Mesendoderm (in vitro differentiated cells): Measurements from ENCODE around the gene SPTB.

Experiments used
- DNase-seq: peaks from one replicate; pipeline ENCODE4 v3.0.0; 2013
- H2AK5ac ChIP-seq: 2 replicates; pipeline ENCODE4 v1.6.1; 2013; ENCODE audit warnings: low read length, inconsistent platforms
- H2BK120ac ChIP-seq: 2 replicates; pipeline ENCODE4 v1.6.1; 2013; ENCODE audit warnings: low read depth, mild to moderate bottlenecking, low read length, moderate library complexity, mixed read lengths
- H2BK15ac ChIP-seq: replicated peaks from 2 replicates; pipeline ENCODE4 v1.6.1; 2013; ENCODE audit warnings: low read depth, mild to moderate bottlenecking, moderate library complexity
- H2BK5ac ChIP-seq: 2 replicates; pipeline ENCODE4 v1.6.1; 2013; ENCODE audit warnings: low read length, inconsistent platforms
- H3K18ac ChIP-seq: 2 replicates; pipeline ENCODE4 v1.6.1; 2013; ENCODE audit warnings: mild to moderate bottlenecking, low read length, mixed read lengths
- H3K23ac ChIP-seq: one replicate; pipeline ENCODE4 v1.6.1; 2013; ENCODE audit warnings: low read length
- H3K27ac ChIP-seq: 2 replicates; pipeline ENCODE4 v1.5.1; 2013; ENCODE audit warnings: low read depth, mild to moderate bottlenecking, inconsistent platforms, low read length, moderate library complexity
- H3K27me3 ChIP-seq: 2 replicates; pipeline ENCODE4 v1.6.1; 2013; ENCODE audit warnings: low read length, control low read depth, mild to moderate bottlenecking, inconsistent platforms; ENCODE audit not compliant: insufficient read depth, poor library complexity
- H3K36me3 ChIP-seq: 2 replicates; pipeline ENCODE4 v1.6.1; 2013; ENCODE audit warnings: low read length, inconsistent platforms; ENCODE audit not compliant: control insufficient read depth, insufficient read depth
- H3K4ac ChIP-seq: one replicate; pipeline ENCODE4 v1.6.1; 2013; ENCODE audit warnings: low read depth, mild to moderate bottlenecking, low read length, moderate library complexity
- H3K4me1 ChIP-seq: 2 replicates; pipeline ENCODE4 v1.6.1; 2013; ENCODE audit warnings: low read depth, low read length, inconsistent platforms; ENCODE audit not compliant: control insufficient read depth
- H3K4me2 ChIP-seq: 2 replicates; pipeline ENCODE4 v1.6.1; 2013; ENCODE audit warnings: low read length
- H3K4me3 ChIP-seq: 2 replicates; pipeline ENCODE4 v1.5.1; 2013; ENCODE audit warnings: mild to moderate bottlenecking, low read length
- H3K56ac ChIP-seq: one replicate; pipeline ENCODE4 v1.6.1; 2013; ENCODE audit warnings: low read length
- H3K79me1 ChIP-seq: 2 replicates; pipeline ENCODE4 v1.6.1; 2013; ENCODE audit warnings: low read length, inconsistent platforms
- H3K79me2 ChIP-seq: 2 replicates; pipeline ENCODE4 v1.6.1; 2013; ENCODE audit warnings: mild to moderate bottlenecking, low read length; ENCODE audit not compliant: control insufficient read depth, insufficient read depth
- H3K9ac ChIP-seq: 2 replicates; pipeline ENCODE4 v1.6.1; 2013; ENCODE audit warnings: low read length, inconsistent platforms
- H4K5ac ChIP-seq: one replicate; pipeline ENCODE4 v1.6.1; 2013; ENCODE audit warnings: low read length
- H4K8ac ChIP-seq: one replicate; pipeline ENCODE4 v1.6.1; 2013; ENCODE audit warnings: low read depth, mild to moderate bottlenecking, control low read depth, low read length, moderate library complexity
- WGBS: extraction: QIAGEN DNeasy Blood & Tissue Kit; methylation state at CpG from one replicate; pipeline ENCODE4 v1.1.7; 2013; ENCODE audit warnings: low lambda C conversion rate, missing lambda C conversion rate; ENCODE audit not compliant: insufficient coverage; ENCODE audit errors: extremely low coverage; 5-methylcytosine and 5-hydroxymethylcytosine counted together

The SPTB gene

GRCh38 chr14:64705381-64706118, 174.2 kb downstream of the SPTB start:
- DNase-seq = peak; percentile 46
- H3K4me1 ChIP-seq = peaks cover 32% of the 10 kb centered on the region

GRCh38 chr14:64704743-64705380, 174.8 kb downstream of the SPTB start:
- peak overlapping the region; percentile 60 for H3K4me2 ChIP-seq
- H4K8ac ChIP-seq = no peak overlapping the region
- H3K9ac ChIP-seq = peak overlapping the region; percentile 89
- peak overlapping the region; percentile 76 for H3K4me3 ChIP-seq
- H3K79me1 ChIP-seq = peaks cover 11% of the 10 kb centered on the region
- H2BK15ac ChIP-seq = no peak overlapping the region
- H3K27me3 ChIP-seq = no peaks in the 10 kb centered on the region
- peak overlapping the region; percentile 74 for H2BK5ac ChIP-seq
- peak; percentile 39 for DNase-seq
- WGBS = no CpG with 5 or more reads among the region's 51 CpGs
- peak overlapping the region; percentile 87 for H3K27ac ChIP-seq
- H3K4ac ChIP-seq = peak overlapping the region; percentile 77
- peaks cover 32% of the 10 kb centered on the region for H3K4me1 ChIP-seq
- no peak overlapping the region for H4K5ac ChIP-seq
- H2BK120ac ChIP-seq = peak overlapping the region; percentile 50
- peak overlapping the region; percentile 95 for H3K18ac ChIP-seq
- peak overlapping the region; percentile 75 for H3K23ac ChIP-seq
- H3K79me2 ChIP-seq = peaks cover 28% of the 10 kb centered on the region
- H2AK5ac ChIP-seq = no peak overlapping the region
- peak overlapping the region; percentile 94 for H3K56ac ChIP-seq
- no peaks in the 10 kb centered on the region for H3K36me3 ChIP-seq

More at GRCh38 chr14:64705381-64706118, 174.2 kb downstream of the SPTB start:
- Histone ChIP-seq H3K23ac (no peak overlapping the region), H4K8ac (no peak overlapping the region), H3K79me1 (peaks cover 11% of the 10 kb centered on the region), H3K9ac (peak overlapping the region; percentile 89), H2AK5ac (no peak overlapping the region), H3K27ac (no peak overlapping the region), H3K18ac (peak overlapping the region; percentile 95), H3K27me3 (no peaks in the 10 kb centered on the region), H3K56ac (peak overlapping the region; percentile 94), H2BK120ac (no peak overlapping the region), H3K79me2 (peaks cover 32% of the 10 kb centered on the region), H3K4me3 (peak overlapping the region; percentile 76), H3K36me3 (no peaks in the 10 kb centered on the region), H2BK15ac (peak overlapping the region; percentile 10), H3K4ac (no peak overlapping the region), H3K4me2 (peak overlapping the region; percentile 60), H4K5ac (no peak overlapping the region), H2BK5ac (no peak overlapping the region)
- WGBS = no CpG with 5 or more reads among the region's 18 CpGs

DNA sequence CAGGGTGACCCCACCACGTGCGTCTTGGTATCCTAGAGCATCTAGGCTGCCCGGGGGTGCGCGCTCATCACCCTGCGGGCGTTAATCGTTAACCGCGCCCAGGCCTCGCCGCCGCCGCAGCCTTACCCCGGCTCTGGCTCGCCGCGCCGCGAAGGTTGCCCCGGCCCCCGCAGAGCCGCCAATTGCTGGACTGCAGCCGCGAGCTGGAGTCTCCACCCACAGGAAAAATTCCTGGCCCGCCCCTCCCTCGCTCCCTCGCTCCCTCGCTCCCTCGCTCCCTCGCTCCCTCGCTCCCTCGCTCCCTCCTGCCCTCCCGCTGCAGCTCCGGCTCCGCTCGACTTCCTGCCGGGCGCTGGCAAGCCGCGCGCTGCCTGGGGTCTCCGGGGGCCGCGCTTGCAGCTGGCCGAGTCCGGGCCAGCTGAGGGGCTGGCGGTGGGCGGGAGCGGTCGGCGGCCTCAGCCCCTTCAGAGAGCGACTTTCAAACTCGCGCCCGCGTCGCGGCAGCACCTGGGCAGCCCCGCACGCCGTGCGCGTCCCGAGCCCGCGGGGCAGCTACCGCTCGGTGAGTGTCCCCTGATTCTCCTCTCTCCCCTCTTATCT, 175.5 kb downstream of the SPTB start, which contains the start of gene PLEKHG3:
TSS of gene PLEKHG3 (plus strand) at position 282 of the 600 bp plus-strand sequence. CDS start 23,208 bp downstream, outside the sequence.
- Histone ChIP-seq H3K4ac (peak within 1 kb of the TSS; percentile 77), H3K9ac (peak within 1 kb of the TSS; percentile 89), H4K5ac (no peak within 1 kb of the TSS), H2BK5ac (peak within 1 kb of the TSS; percentile 76), H3K56ac (peak within 1 kb of the TSS; percentile 94), H3K18ac (peak within 1 kb of the TSS; percentile 95), H3K27me3 (no peaks in the 10 kb centered on the region), H3K4me1 (peaks cover 30% of the 10 kb centered on the region), H3K27ac (peak within 1 kb of the TSS; percentile 87), H3K36me3 (no peaks in the 10 kb centered on the region), H2BK15ac (peak within 1 kb of the TSS; percentile 48), H3K4me2 (peak within 1 kb of the TSS; percentile 91), H4K8ac (no peak within 1 kb of the TSS), H3K4me3 (peak within 1 kb of the TSS; percentile 76), H3K79me1 (peaks cover 10% of the 10 kb centered on the region), H2AK5ac (no peak within 1 kb of the TSS), H2BK120ac (peak within 1 kb of the TSS; percentile 50), H3K79me2 (peaks cover 22% of the 10 kb centered on the region), H3K23ac (peak within 1 kb of the TSS; percentile 75)
- no CpG with 5 or more reads among the region's 69 CpGs for WGBS
- DNase-seq = peak; percentile 94

DNA sequence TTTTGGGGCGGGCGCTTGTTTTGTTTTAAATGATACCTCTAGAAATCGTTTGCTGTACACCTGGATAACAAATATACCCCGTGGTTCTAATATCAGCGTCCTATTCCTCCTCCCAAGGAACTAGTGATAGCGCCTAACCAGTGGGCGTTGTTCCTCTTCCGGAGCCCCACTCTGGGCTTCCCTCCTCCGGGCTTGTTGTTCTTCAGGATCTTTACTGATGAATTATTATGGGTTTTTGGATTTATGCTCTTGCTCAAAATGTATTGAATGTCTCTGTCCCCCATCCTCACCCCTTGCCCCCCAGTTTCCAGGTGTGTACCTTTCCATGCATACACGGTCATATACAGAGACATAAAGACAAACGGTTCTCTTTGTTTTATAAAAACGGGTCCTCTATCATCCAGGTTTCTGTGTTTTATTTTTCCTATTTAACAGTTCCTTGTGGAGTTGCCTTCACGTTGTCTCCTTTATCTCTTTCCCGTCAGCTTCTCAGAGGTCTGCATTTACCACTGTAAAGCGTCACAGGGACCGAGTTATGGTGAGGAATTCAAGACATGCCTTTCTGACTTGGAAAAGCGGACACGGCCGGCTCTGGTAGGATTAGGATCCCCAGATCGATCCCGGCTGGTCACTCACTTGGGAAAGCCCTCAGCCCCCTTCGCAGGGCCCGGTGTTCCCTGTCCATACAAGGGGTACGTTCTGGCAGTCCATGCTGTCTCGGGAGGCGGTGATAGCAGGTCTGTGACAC, 176.1 kb downstream of the SPTB start:
- Histone ChIP-seq H2BK15ac (peak overlapping the region; percentile 48), H3K4me2 (peak overlapping the region; percentile 91), H3K18ac (peak overlapping the region; percentile 30), H2BK5ac (peak overlapping the region; percentile 76), H3K23ac (no peak overlapping the region), H2BK120ac (peak overlapping the region; percentile 11), H3K9ac (peak overlapping the region; percentile 77), H3K79me1 (peaks cover 5% of the 10 kb centered on the region), H3K4ac (no peak overlapping the region), H2AK5ac (no peak overlapping the region), H4K5ac (no peak overlapping the region), H3K27me3 (no peaks in the 10 kb centered on the region), H3K56ac (peak overlapping the region; percentile 91), H3K4me3 (peak overlapping the region; percentile 37), H3K4me1 (peaks cover 29% of the 10 kb centered on the region), H4K8ac (no peak overlapping the region), H3K79me2 (peaks cover 16% of the 10 kb centered on the region), H3K36me3 (no peaks in the 10 kb centered on the region), H3K27ac (peak overlapping the region; percentile 20)
- DNase-seq = peak; percentile 88
- no CpG with 5 or more reads among the region's 26 CpGs for WGBS
